ENCODE data around the gene TBCB.
A peak's percentile ranks its signal among the peaks of the same experiment; 100 is the strongest.
"Not testable (repeated sequence)": the region's sequence is repeated elsewhere in the genome, so short reads cannot be mapped to it uniquely, and the experiment has no call there.

Gene TBCB

GRCh38 chr19:36101550-36102327 lies 13.5 kb upstream of the TBCB start:
- peak; percentile 30 for DNase-seq (ENCODE audit: low spot score)

GRCh38 chr19:36103040-36103626 lies 12.1 kb upstream of the TBCB start:
- DNase-seq (ENCODE audit: low spot score): no peak

- DNase-seq (ENCODE audit: low spot score): peak; percentile 69
Measured at GRCh38 chr19:36103842-36104552, 11.3 kb upstream of the TBCB start.

- DNase-seq (ENCODE audit: low spot score): no peak
Measured at GRCh38 chr19:36106441-36106840, 8.8 kb upstream of the TBCB start.

GRCh38 chr19:36106991-36107390 lies 8.3 kb upstream of the TBCB start:
- DNase-seq (ENCODE audit: low spot score): no peak

- no peak for DNase-seq (ENCODE audit: low spot score)
Measured at GRCh38 chr19:36108684-36109083, 6.6 kb upstream of the TBCB start.

- DNase-seq (ENCODE audit: low spot score): no peak
Measured at GRCh38 chr19:36110487-36111199, 4.6 kb upstream of the TBCB start, which contains the start of gene OVOL3. TSS of gene OVOL3 (plus strand) at chr19:36111143. CDS start at chr19:36111203, 60 bp downstream.

GRCh38 chr19:36111200-36111539 lies 4.1 kb upstream of the TBCB start:
- DNase-seq (ENCODE audit: low spot score): no peak

GRCh38 chr19:36112678-36113077 lies 2.6 kb upstream of the TBCB start:
- no peak for DNase-seq (ENCODE audit: low spot score)

GRCh38 chr19:36113425-36113824 lies 1.8 kb upstream of the TBCB start:
- no peak for DNase-seq (ENCODE audit: low spot score)

GRCh38 chr19:36113894-36114720 lies 1.2 kb upstream of the TBCB start:
- no peak for DNase-seq (ENCODE audit: low spot score)

- DNase-seq (ENCODE audit: low spot score): peak; percentile 97
Measured at GRCh38 chr19:36114721-36115452, 381 bp upstream of the TBCB start, which contains the start of gene POLR2I. TSS of gene POLR2I (minus strand) at chr19:36114875. CDS start at chr19:36114856, 19 bp downstream.

GRCh38 chr19:36116344-36116637 lies 1.0 kb downstream of the TBCB start:
- DNase-seq (ENCODE audit: low spot score): no peak

- DNase-seq (ENCODE audit: low spot score): no peak
Measured at GRCh38 chr19:36120092-36120983, 5.1 kb downstream of the TBCB start.

GRCh38 chr19:36120984-36121358 lies 5.7 kb downstream of the TBCB start:
- no peak for DNase-seq (ENCODE audit: low spot score)

GRCh38 chr19:36121486-36122124 lies 6.3 kb downstream of the TBCB start:
- DNase-seq (ENCODE audit: low spot score): no peak

GRCh38 chr19:36125557-36125956 lies 10.3 kb downstream of the TBCB start:
- no peak for DNase-seq (ENCODE audit: low spot score)

- no peak for DNase-seq (ENCODE audit: low spot score)
Measured at GRCh38 chr19:36128392-36128736, 13.1 kb downstream of the TBCB start.

- DNase-seq (ENCODE audit: low spot score): not testable (repeated sequence)
Measured at GRCh38 chr19:36131221-36131620, 16.0 kb downstream of the TBCB start.

- not testable (repeated sequence) for DNase-seq (ENCODE audit: low spot score)
Measured at GRCh38 chr19:36134867-36135266, 19.6 kb downstream of the TBCB start.
